ENCODE data around the gene KREMEN2.
A peak's percentile ranks its signal among the peaks of the same experiment; 100 is the strongest.
"Not testable (repeated sequence)": the region's sequence is repeated elsewhere in the genome, so short reads cannot be mapped to it uniquely, and the experiment has no call there.

The KREMEN2 gene
- long read RNA-seq, donor 1, partial matches to known transcripts = 0 of 2 reads
- long read RNA-seq, donor 1, other reads (novel, unspliced or antisense) = 0 of 2 reads
- long read RNA-seq, donor 2 = 0 reads
- long read RNA-seq, donor 3, partial matches to known transcripts = 0 of 1 reads
- long read RNA-seq, donor 3, other reads (novel, unspliced or antisense) = 0 of 1 reads
- long read RNA-seq, donor 4, partial matches to known transcripts = 0 of 1 reads
- long read RNA-seq, donor 4, other reads (novel, unspliced or antisense) = 0 of 1 reads
- long read RNA-seq, donor 5, partial matches to known transcripts = 0 of 6 reads
- long read RNA-seq, donor 5, other reads (novel, unspliced or antisense) = 0 of 6 reads
- long read RNA-seq, donor 6, partial matches to known transcripts = 0 of 3 reads
- long read RNA-seq, donor 6, other reads (novel, unspliced or antisense) = 0 of 3 reads
- long read RNA-seq, donor 7 = 0 reads
- long read RNA-seq, donor 8 = 0 reads

- DNase-seq = peak; percentile 71
Observed at GRCh38 chr16:2963723-2964474, at the start of gene KREMEN2. KREMEN2 (plus strand) TSS chr16:2964275; CDS start chr16:2964521, 246 bp downstream.

- no peak for DNase-seq
Observed at GRCh38 chr16:2915196-2915929, 48.7 kb upstream of the KREMEN2 start.

- peak; percentile 59 for DNase-seq
Observed at GRCh38 chr16:2919511-2920255, 44.4 kb upstream of the KREMEN2 start.

GRCh38 chr16:2923481-2923880 lies 40.6 kb upstream of the KREMEN2 start:
- DNase-seq = no peak

- no peak for DNase-seq
Observed at GRCh38 chr16:2924901-2925755, 38.9 kb upstream of the KREMEN2 start.

- no peak for DNase-seq
Observed at GRCh38 chr16:2925951-2926649, 38.0 kb upstream of the KREMEN2 start.

GRCh38 chr16:2926650-2926999 lies 37.5 kb upstream of the KREMEN2 start:
- no peak for DNase-seq

- peak; percentile 68 for DNase-seq
Observed at GRCh38 chr16:2927010-2927646, 36.9 kb upstream of the KREMEN2 start.

GRCh38 chr16:2928151-2928550 lies 35.9 kb upstream of the KREMEN2 start:
- DNase-seq = not testable (repeated sequence)

- DNase-seq = no peak
Observed at GRCh38 chr16:2928796-2929195, 35.3 kb upstream of the KREMEN2 start.

- DNase-seq = no peak
Observed at GRCh38 chr16:2929693-2930092, 34.4 kb upstream of the KREMEN2 start.

GRCh38 chr16:2930236-2930635 lies 33.8 kb upstream of the KREMEN2 start:
- DNase-seq = no peak

- DNase-seq = not testable (repeated sequence)
Observed at GRCh38 chr16:2931231-2931914, 32.7 kb upstream of the KREMEN2 start.

GRCh38 chr16:2933136-2933535 lies 30.9 kb upstream of the KREMEN2 start:
- DNase-seq = no peak

- DNase-seq = no peak
Observed at GRCh38 chr16:2933701-2934100, 30.4 kb upstream of the KREMEN2 start.

- no peak for DNase-seq
Observed at GRCh38 chr16:2934450-2934849, 29.6 kb upstream of the KREMEN2 start.

GRCh38 chr16:2936436-2937011 lies 27.6 kb upstream of the KREMEN2 start:
- no peak for DNase-seq

GRCh38 chr16:2937170-2937569 lies 26.9 kb upstream of the KREMEN2 start:
- no peak for DNase-seq

GRCh38 chr16:2938206-2938605 lies 25.9 kb upstream of the KREMEN2 start:
- no peak for DNase-seq

Data from right kidney (tissue), 9 donors.